ENCODE measurements around the gene LIAS. TPM values are rescaled to one million over a fixed set of nuclear protein-coding genes. Genes with fewer than 3 reads are reported as not detected.

Gene LIAS
- total and polyA plus RNA-seq, 2 of the 13 experiments (the other 11 are each of a cell fraction or from before 2014, with no cell fraction given) = 16.0 to 16.6 TPM

- no peak for TF ChIP-seq FOXP1 (IDR thresholded peaks at IDR 0.05)
- peak; percentile 89; the same call in 1 of the 2 replicates for TF ChIP-seq FOXP1 (CRISPR knock-in tag; IDR thresholded peaks at IDR 0.05)
- TF ChIP-seq ZBTB39 (CRISPR knock-in tag; IDR thresholded peaks at IDR 0.05) = peak; percentile 98
- no peak for TF ChIP-seq SNAPC4 (CRISPR knock-in tag; IDR thresholded peaks at IDR 0.05)
- TF ChIP-seq ZXDC (CRISPR knock-in tag; IDR thresholded peaks at IDR 0.05) = no peak
- peak; percentile 99 for TF ChIP-seq THRA (CRISPR knock-in tag; IDR thresholded peaks at IDR 0.05; ENCODE audit: borderline replicate concordance)
- peak; percentile 39 for TF ChIP-seq GABPB1 (CRISPR knock-in tag; IDR thresholded peaks at IDR 0.05)
- 0 out of 2 replicates have a peak, but pooled peaks have one; percentile 34 for TF ChIP-seq ZNF724P (CRISPR knock-in tag; IDR thresholded peaks at IDR 0.05; ENCODE audit: borderline replicate concordance)
- no peak for TF ChIP-seq ZNF510 (CRISPR knock-in tag; IDR thresholded peaks at IDR 0.05; ENCODE audit: low read depth)
- no peak for TF ChIP-seq NR3C1 (CRISPR knock-in tag; IDR thresholded peaks at IDR 0.05)
- 0 out of 2 replicates have a peak, but pooled peaks have one; percentile 33 for TF ChIP-seq ZFY (CRISPR knock-in tag; IDR thresholded peaks at IDR 0.05)
- 0 out of 2 replicates have a peak, but pooled peaks have one; percentile 59 for TF ChIP-seq YEATS4 (CRISPR knock-in tag; IDR thresholded peaks at IDR 0.05; ENCODE audit: borderline replicate concordance)
- peak; percentile 31; the same call in 1 of the 2 replicates for TF ChIP-seq DMAP1 (CRISPR knock-in tag; IDR thresholded peaks at IDR 0.05)
- TF ChIP-seq ZNF160 (CRISPR knock-in tag; IDR thresholded peaks at IDR 0.05) = 0 out of 2 replicates have a peak, but pooled peaks have one; percentile 42
- TF ChIP-seq RBM39 (IDR thresholded peaks at IDR 0.05; ENCODE audit: low read depth, low read length, poor library complexity, severe bottlenecking) = no peak
- TF ChIP-seq FOXA3 (CRISPR knock-in tag; IDR thresholded peaks at IDR 0.05) = peak; percentile 98
- no peak for TF ChIP-seq MYNN (CRISPR knock-in tag; IDR thresholded peaks at IDR 0.05; ENCODE audit: low read depth)
- peak; percentile 26; the same call in 1 of the 2 replicates for TF ChIP-seq MTA1 (CRISPR knock-in tag; IDR thresholded peaks at IDR 0.05; ENCODE audit: borderline replicate concordance)
- TF ChIP-seq ZNF878 (CRISPR knock-in tag; IDR thresholded peaks at IDR 0.05) = peak; percentile 38; the same call in 1 of the 2 replicates
- TF ChIP-seq ZNF317 (CRISPR knock-in tag; IDR thresholded peaks at IDR 0.05) = peak; percentile 77
These were observed 56.1 kb downstream of the LIAS start (continued) for GRCh38 chr4:39514888-39515401.

Measured in HepG2 (cell line).